H1 (cell line): ENCODE results near the gene CXCR5. TPM values are rescaled to one million over a fixed set of nuclear protein-coding genes. Genes with fewer than 3 reads are reported as not detected.

Source experiments
- CTCF ChIA-PET: fragments of 300-600 bp; sonication (Branson Sonifier 250); formaldehyde crosslinking; loops from one replicate; lab custom pipeline; 2021; ENCODE audit not compliant: partially characterized antibody; lab: Charles Lee
- POLR2A ChIA-PET: fragments of 300-600 bp; sonication (Branson Sonifier 250); formaldehyde crosslinking; loops from one replicate; lab custom pipeline; 2021; ENCODE audit warnings: inconsistent platforms; ENCODE audit not compliant: partially characterized antibody; lab: Charles Lee
- DNase-seq, 2 experiments: peaks; one replicate each; pipeline versions ENCODE4 v3.0.0 to v3.0.0-alpha.2; 2010 to 2022; ENCODE audit warnings: low spot score in 2 of 2, low read depth in 1 of 2, mixed read lengths in 1 of 2
- FAIRE-seq: peaks from 2 replicates; lab custom pipeline; 2011; peaks lifted over from hg19 to GRCh38; lab: Jason Lieb, UNC
- H2AFZ ChIP-seq: 2 replicates; pipeline ENCODE4 v1.8.1; 2012; ENCODE audit warnings: low read length, inconsistent platforms
- H2AK5ac ChIP-seq: 2 replicates; pipeline ENCODE4 v1.6.1; 2013; ENCODE audit warnings: low read depth, low read length
- H2BK120ac ChIP-seq: replicated peaks from 2 replicates; pipeline ENCODE3; 2013; ENCODE audit warnings: low read depth, low read length, inconsistent platforms
- H2BK12ac ChIP-seq: 2 replicates; pipeline ENCODE4 v1.6.1; 2013; ENCODE audit warnings: low read depth, low read length
- H2BK15ac ChIP-seq: 2 replicates; pipeline ENCODE4 v1.6.1; 2013; ENCODE audit warnings: low read length
- H2BK20ac ChIP-seq: 2 replicates; pipeline ENCODE4 v1.6.1; 2013; ENCODE audit warnings: low read length
- H2BK5ac ChIP-seq: 2 replicates; pipeline ENCODE4 v1.6.1; 2013; ENCODE audit warnings: low read depth, low read length
- H3K14ac ChIP-seq: 2 replicates; pipeline ENCODE4 v1.6.1; 2013; ENCODE audit warnings: inconsistent platforms; ENCODE audit not compliant: insufficient read length
- H3K18ac ChIP-seq: 2 replicates; pipeline ENCODE4 v1.6.1; 2013; ENCODE audit warnings: low read length; ENCODE audit errors: extremely low read depth
- H3K23ac ChIP-seq: 2 replicates; pipeline ENCODE4 v1.6.1; 2013; ENCODE audit warnings: inconsistent platforms; ENCODE audit not compliant: insufficient read length
- H3K23me2 ChIP-seq: 2 replicates; pipeline ENCODE4 v1.6.1; 2013; ENCODE audit warnings: low read depth, low read length
- H3K27ac ChIP-seq: 2 replicates; pipeline ENCODE4 v1.6.1; 2011; ENCODE audit warnings: low read depth, low read length, inconsistent platforms
- H3K27me3 ChIP-seq, 4 experiments: replicated peaks in 1 of 4; 1 replicate in 1 of 4; 2 replicates in 3 of 4; pipeline versions ENCODE4 v1.6.1 to v1.8.1; 2011 to 2013; ENCODE audit warnings: low read length in 3 of 4, mild to moderate bottlenecking in 3 of 4, inconsistent platforms in 2 of 4, mixed read lengths in 2 of 4, moderate library complexity in 1 of 4; ENCODE audit not compliant: control insufficient read depth in 3 of 4, insufficient read depth in 3 of 4; ENCODE audit errors: extremely low read depth in 1 of 4
- H3K36me3 ChIP-seq, 4 experiments: 2 replicates each; pipeline versions ENCODE4 v1.6.1 to v1.8.1; 2011 to 2013; ENCODE audit warnings: mild to moderate bottlenecking in 4 of 4, low read length in 3 of 4, moderate library complexity in 2 of 4, control low read depth in 1 of 4, inconsistent platforms in 1 of 4; ENCODE audit not compliant: insufficient read depth in 4 of 4, control insufficient read depth in 2 of 4
- H3K4ac ChIP-seq: replicated peaks from 2 replicates; pipeline ENCODE3; 2013; ENCODE audit warnings: low read length, low read depth, mixed read lengths, inconsistent platforms; ENCODE audit not compliant: insufficient read length
- H3K4me1 ChIP-seq, 4 experiments: replicated peaks in 1 of 4; 1 replicate in 1 of 4; 2 replicates in 3 of 4; pipeline versions ENCODE4 v1.6.1 to v1.8.1; 2011 to 2013; ENCODE audit warnings: low read length in 3 of 4, inconsistent platforms in 2 of 4, mixed read lengths in 1 of 4; ENCODE audit not compliant: insufficient read depth in 4 of 4, control insufficient read depth in 3 of 4
- H3K4me2 ChIP-seq, 2 experiments: 2 replicates each; pipeline versions ENCODE4 v1.6.1 to v1.8.1; 2011 to 2013; ENCODE audit warnings: low read depth in 2 of 2, low read length in 2 of 2, control low read depth in 1 of 2, inconsistent platforms in 1 of 2, mild to moderate bottlenecking in 1 of 2; ENCODE audit not compliant: insufficient read depth in 1 of 2
- H3K4me3 ChIP-seq, 4 experiments: fragments of 200-600, 300-600 bp in 1 of 4; sonication (generic), shearing (Covaris generic), sonication (Bioruptor Twin) in 1 of 4; 2 replicates each; pipeline versions ENCODE4 v1.5.1 to v1.8.1; 2011 to 2016; ENCODE audit warnings: low read length in 4 of 4, low read depth in 3 of 4, control low read depth in 2 of 4, inconsistent platforms in 2 of 4, mild to moderate bottlenecking in 2 of 4, mixed read lengths in 1 of 4, moderate library complexity in 1 of 4; ENCODE audit not compliant: insufficient read depth in 2 of 4; ENCODE audit errors: extremely low read depth in 1 of 4
- H3K56ac ChIP-seq: replicated peaks from 2 replicates; pipeline ENCODE3; 2013; ENCODE audit warnings: low read depth, mild to moderate bottlenecking, mixed read lengths, low read length, inconsistent platforms; ENCODE audit not compliant: insufficient read length
- H3K79me1 ChIP-seq: 2 replicates; pipeline ENCODE4 v1.6.1; 2013; ENCODE audit warnings: low read depth, low read length, control low read depth
- H3K79me2 ChIP-seq, 2 experiments: 2 replicates each; pipeline versions ENCODE4 v1.6.1 to v1.8.1; 2012 to 2013; ENCODE audit warnings: low read length in 2 of 2, mild to moderate bottlenecking in 2 of 2, inconsistent platforms in 1 of 2; ENCODE audit not compliant: insufficient read depth in 2 of 2, control insufficient read depth in 1 of 2
- H3K9ac ChIP-seq, 4 experiments: replicated peaks in 1 of 4; 1 replicate in 1 of 4; 2 replicates in 3 of 4; pipeline versions ENCODE4 v1.6.1 to v1.8.1; 2011 to 2013; ENCODE audit warnings: low read depth in 3 of 4, low read length in 3 of 4, control low read depth in 2 of 4, mild to moderate bottlenecking in 2 of 4, moderate library complexity in 2 of 4, inconsistent platforms in 1 of 4; ENCODE audit errors: extremely low read depth in 1 of 4
- H3K9me3 ChIP-seq, 2 experiments: 2 replicates each; pipeline versions ENCODE4 v1.6.1 to v1.8.1; 2012 to 2013; ENCODE audit warnings: mild to moderate bottlenecking in 2 of 2, moderate library complexity in 2 of 2, control low read depth in 1 of 2, inconsistent platforms in 1 of 2, low read depth in 1 of 2, low read length in 1 of 2, mixed read lengths in 1 of 2; ENCODE audit not compliant: insufficient read depth in 2 of 2
- H4K20me1 ChIP-seq, 2 experiments: replicated peaks in 1 of 2; 2 replicates each; pipeline versions ENCODE3 to v1.8.1; 2011 to 2013; ENCODE audit warnings: inconsistent platforms in 2 of 2, low read length in 2 of 2, mild to moderate bottlenecking in 1 of 2; ENCODE audit not compliant: insufficient read depth in 2 of 2, control insufficient read depth in 1 of 2
- H4K5ac ChIP-seq: 2 replicates; pipeline ENCODE4 v1.6.1; 2013; ENCODE audit warnings: low read length, low read depth, mixed read lengths, inconsistent platforms; ENCODE audit not compliant: insufficient read length
- H4K8ac ChIP-seq: 2 replicates; pipeline ENCODE4 v1.8.0; 2013; ENCODE audit warnings: mild to moderate bottlenecking, moderate library complexity, low read length, inconsistent platforms; ENCODE audit not compliant: insufficient read depth; ENCODE audit errors: extremely low read depth
- H4K91ac ChIP-seq: replicated peaks from 2 replicates; pipeline ENCODE3; 2013; ENCODE audit warnings: low read length, mixed read lengths, inconsistent platforms; ENCODE audit not compliant: insufficient read length
- ATF3 ChIP-seq: IDR thresholded peaks from 2 replicates; pipeline ENCODE4 v1.6.1; 2011; ENCODE audit warnings: low read depth, mild to moderate bottlenecking, low read length; ENCODE audit not compliant: insufficient read depth
- EZH2 ChIP-seq: fragments of 200-600 bp; sonication (generic); IDR thresholded peaks from 2 replicates; pipeline ENCODE4 v1.7.1; 2012; ENCODE audit warnings: low read depth, mild to moderate bottlenecking, moderate library complexity, low read length, inconsistent platforms; ENCODE audit not compliant: severe bottlenecking
- NANOG ChIP-seq: IDR thresholded peaks from 2 replicates; pipeline ENCODE4 v1.6.1; 2011; ENCODE audit warnings: low read length, low read depth, mild to moderate bottlenecking, inconsistent platforms; ENCODE audit not compliant: insufficient read depth, poor library complexity, severe bottlenecking
- PHF8 ChIP-seq: fragments of 200-600 bp; sonication (generic); conservative IDR thresholded peaks from 2 replicates; pipeline ENCODE4 v1.7.1; 2012; ENCODE audit warnings: low read depth, mild to moderate bottlenecking, inconsistent platforms, low read length, moderate library complexity
- POLR2A ChIP-seq, 2 experiments: IDR thresholded peaks; 1 replicate in 1 of 2; 2 replicates in 1 of 2; pipeline ENCODE4 v1.6.1; 2011; ENCODE audit warnings: low read depth in 2 of 2, low read length in 2 of 2, mild to moderate bottlenecking in 2 of 2; ENCODE audit errors: control extremely low read depth in 1 of 2
- SIRT6 ChIP-seq: IDR thresholded peaks from one replicate; pipeline ENCODE4 v1.7.1; 2012; ENCODE audit warnings: low read length, inconsistent platforms
- TEAD4 ChIP-seq: IDR thresholded peaks from 2 replicates; pipeline ENCODE4 v1.6.1; 2012; ENCODE audit warnings: low read depth, low read length, inconsistent platforms, mixed read lengths
- WGBS, 2 experiments: shearing (Covaris generic) in 1 of 2; methylation state at CpG; one replicate each; pipeline versions ENCODE4 v1.1.6 to v1.1.7; 2013 to 2015; ENCODE audit warnings: low lambda C conversion rate in 2 of 2, mixed read lengths in 2 of 2, inconsistent platforms in 1 of 2, low coverage in 1 of 2, missing lambda C conversion rate in 1 of 2; ENCODE audit not compliant: insufficient replicate concordance in 2 of 2, insufficient coverage in 1 of 2, insufficient read length in 1 of 2; ENCODE audit errors: extremely low coverage in 1 of 2, missing lambda C conversion rate in 1 of 2; 5-methylcytosine and 5-hydroxymethylcytosine counted together
- polyA plus RNA-seq, 7 experiments: library from polyadenylated mRNA; depleted of rRNA in 3 of 7; stranded (reverse) in 5 of 7; unstranded in 2 of 7; fragments of >200 nt in 5 of 7; fragments of 200-250 nt in 2 of 7; gene quantifications; 1 replicate in 5 of 7; 2 replicates in 1 of 7; 4 replicates in 1 of 7; pipeline versions ENCODE4 v1.2.1 to v1.2.3, GENCODE V29; 2011 to 2013; ENCODE audit warnings: missing spikeins in 2 of 7, mixed read lengths in 2 of 7
- total RNA-seq: library from RNA; stranded (reverse); fragmentation: NEBNext Ultra II Directional; extraction: Animal tissue kit (Norgen Biotek cat#: 25700); gene quantifications from 2 replicates; pipeline ENCODE4 v1.2.1, GENCODE V29; 2021

CXCR5 gene
- total and polyA plus RNA-seq, 2 of the 8 experiments (the other 6 are each of a cell fraction or from before 2014, with no cell fraction given): not detected

GRCh38 chr11:118838905-118839553, 44.7 kb upstream of the CXCR5 start:
- Histone ChIP-seq H2BK5ac (no peak overlapping the region), H2BK15ac (no peak overlapping the region), H3K27me3 (no peaks in the 10 kb centered on the region), H2BK20ac (no peak overlapping the region), H3K4ac (no peak overlapping the region), H4K91ac (no peak overlapping the region), H3K18ac (no peak overlapping the region), H3K9ac (no peak overlapping the region), H4K5ac (no peak overlapping the region), H3K79me2 (no peaks in the 10 kb centered on the region), H3K36me3 (no peaks in the 10 kb centered on the region), H3K56ac (no peak overlapping the region), H2BK12ac (no peak overlapping the region), H3K23ac (no peak overlapping the region), H2AFZ (no peak overlapping the region), H3K4me2 (no peak overlapping the region), H3K9me3 (no peaks in the 10 kb centered on the region), H3K79me1 (no peaks in the 10 kb centered on the region), H3K4me3 (no peak overlapping the region), H2BK120ac (no peak overlapping the region), H3K23me2 (no peaks in the 10 kb centered on the region), H3K14ac (no peak overlapping the region), H2AK5ac (no peak overlapping the region), H4K20me1 (no peaks in the 10 kb centered on the region), H3K27ac (no peak overlapping the region), H3K4me1 (peaks cover 0 to 2% (median 0%) of the 10 kb centered on the region in 4 experiments; a peak in 1 of 7 replicates), H4K8ac (no peak overlapping the region)
- TF ChIP-seq POLR2A (IDR thresholded peaks at IDR 0.05; ENCODE audit: control extremely low read depth in 1 of 2, low read depth in 2 of 2, low read length in 2 of 2) (no peak), TEAD4 (no peak), NANOG (no peak), ATF3 (no peak), EZH2 (no peak), SIRT6 (no peak), PHF8 (no peak)
- DNase-seq: no peak
- no peak for FAIRE-seq
- 90% methylated on average over 4 of the region's 4 CpGs; no CpG with 5 or more reads in 1 of the 2 experiments for WGBS, 2 experiments
- ChIA-PET CTCF (interaction anchor here (1.0 kb wide), 1 partner anchor 47 kb away, joined by 3 read pairs; no protein-coding TSS in a partner anchor), POLR2A (interaction anchor here (0.6 to 1.1 kb wide), 2 partner anchors 13 to 55 kb away, joined by 3 read pairs; no protein-coding TSS in a partner anchor)
